K562 (cell line): ENCODE results near the gene TBCEL.

ENCODE experiments used
- EZH2 ChIP-seq: IDR thresholded peaks from 2 replicates; pipeline ENCODE4 v1.6.1; 2012; ENCODE audit warnings: low read depth, mild to moderate bottlenecking, inconsistent platforms, low read length, borderline replicate concordance
- POLR2A ChIP-seq: fragments of 450-650 bp; conservative IDR thresholded peaks from 2 replicates; pipeline ENCODE4 v1.6.1; 2016
- PTBP1 ChIP-seq: fragments of 200-400 bp; formaldehyde crosslinking; IDR thresholded peaks from 2 replicates; pipeline ENCODE4 v1.6.1; 2017; ENCODE audit warnings: low read depth, low read length
- RCOR1 ChIP-seq, 2 experiments: IDR thresholded peaks; 2 replicates each; pipeline ENCODE4 v1.6.1; 2012; ENCODE audit warnings: low read depth in 2 of 2, low read length in 2 of 2, borderline replicate concordance in 1 of 2, improper control_type of control experiment in 1 of 2
- ZBTB8A ChIP-seq: fragments of 450-650 bp; IDR thresholded peaks from 2 replicates; pipeline ENCODE4 v1.6.1; 2018; ENCODE audit warnings: mild to moderate bottlenecking, moderate library complexity; ENCODE audit not compliant: partially characterized antibody
- TF ChIP-seq, protein P1 (sequence below): fragments of 150-350 bp; conservative IDR thresholded peaks from 2 replicates; pipeline ENCODE4 v1.6.1; 2014; ENCODE audit warnings: low read length
- TF ChIP-seq, protein P2 (sequence below), 3 experiments: IDR thresholded peaks in 2 of 3; conservative IDR thresholded peaks in 1 of 3; 2 replicates each; pipeline ENCODE4 v1.5.1; 2011 to 2012; ENCODE audit warnings: low read length in 3 of 3, mild to moderate bottlenecking in 3 of 3, control low read depth in 2 of 3, improper control_type of control experiment in 1 of 3, inconsistent platforms in 1 of 3, low read depth in 1 of 3, mixed read lengths in 1 of 3, moderate library complexity in 1 of 3; ENCODE audit not compliant: insufficient read depth in 2 of 3
- TF ChIP-seq, protein P3 (sequence below): fragments of 200-800 bp; sonication (Bioruptor generic); IDR thresholded peaks from 2 replicates; pipeline ENCODE4 v1.6.1; 2016; ENCODE audit warnings: missing genetic modification characterization, missing compliant biosample characterization

DNA sequence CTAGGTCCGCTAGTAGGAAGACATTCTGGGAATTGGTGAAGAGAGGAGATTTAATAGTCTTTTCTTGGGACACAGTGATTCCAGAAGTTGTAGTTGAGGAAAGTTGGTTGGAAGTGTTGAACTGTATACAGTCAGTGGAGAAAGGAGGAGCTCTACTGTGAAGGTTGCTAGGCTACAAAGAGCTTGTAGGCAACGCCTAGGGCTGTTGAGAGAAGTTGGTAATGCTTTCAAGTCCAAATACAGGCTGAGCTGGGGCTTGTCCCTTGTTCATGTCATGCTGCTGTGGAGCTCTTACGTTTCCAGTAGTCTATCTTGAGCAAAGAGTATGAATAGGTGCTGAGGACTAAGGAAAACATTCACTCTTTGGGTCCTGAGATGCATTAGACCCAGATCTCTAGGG is 1.1 kb downstream of the TBCEL start:
- no peak for TF ChIP-seq RCOR1 (IDR thresholded peaks at IDR 0.05; ENCODE audit: borderline replicate concordance in 1 of 2, low read depth in 2 of 2, low read length in 2 of 2)
- no peak for TF ChIP-seq EZH2
- TF ChIP-seq, protein P1, sequence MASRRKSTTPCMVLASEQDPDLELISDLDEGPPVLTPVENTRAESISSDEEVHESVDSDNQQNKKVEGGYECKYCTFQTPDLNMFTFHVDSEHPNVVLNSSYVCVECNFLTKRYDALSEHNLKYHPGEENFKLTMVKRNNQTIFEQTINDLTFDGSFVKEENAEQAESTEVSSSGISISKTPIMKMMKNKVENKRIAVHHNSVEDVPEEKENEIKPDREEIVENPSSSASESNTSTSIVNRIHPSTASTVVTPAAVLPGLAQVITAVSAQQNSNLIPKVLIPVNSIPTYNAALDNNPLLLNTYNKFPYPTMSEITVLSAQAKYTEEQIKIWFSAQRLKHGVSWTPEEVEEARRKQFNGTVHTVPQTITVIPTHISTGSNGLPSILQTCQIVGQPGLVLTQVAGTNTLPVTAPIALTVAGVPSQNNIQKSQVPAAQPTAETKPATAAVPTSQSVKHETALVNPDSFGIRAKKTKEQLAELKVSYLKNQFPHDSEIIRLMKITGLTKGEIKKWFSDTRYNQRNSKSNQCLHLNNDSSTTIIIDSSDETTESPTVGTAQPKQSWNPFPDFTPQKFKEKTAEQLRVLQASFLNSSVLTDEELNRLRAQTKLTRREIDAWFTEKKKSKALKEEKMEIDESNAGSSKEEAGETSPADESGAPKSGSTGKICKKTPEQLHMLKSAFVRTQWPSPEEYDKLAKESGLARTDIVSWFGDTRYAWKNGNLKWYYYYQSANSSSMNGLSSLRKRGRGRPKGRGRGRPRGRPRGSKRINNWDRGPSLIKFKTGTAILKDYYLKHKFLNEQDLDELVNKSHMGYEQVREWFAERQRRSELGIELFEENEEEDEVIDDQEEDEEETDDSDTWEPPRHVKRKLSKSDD, result no peak
- TF ChIP-seq, protein P2, sequence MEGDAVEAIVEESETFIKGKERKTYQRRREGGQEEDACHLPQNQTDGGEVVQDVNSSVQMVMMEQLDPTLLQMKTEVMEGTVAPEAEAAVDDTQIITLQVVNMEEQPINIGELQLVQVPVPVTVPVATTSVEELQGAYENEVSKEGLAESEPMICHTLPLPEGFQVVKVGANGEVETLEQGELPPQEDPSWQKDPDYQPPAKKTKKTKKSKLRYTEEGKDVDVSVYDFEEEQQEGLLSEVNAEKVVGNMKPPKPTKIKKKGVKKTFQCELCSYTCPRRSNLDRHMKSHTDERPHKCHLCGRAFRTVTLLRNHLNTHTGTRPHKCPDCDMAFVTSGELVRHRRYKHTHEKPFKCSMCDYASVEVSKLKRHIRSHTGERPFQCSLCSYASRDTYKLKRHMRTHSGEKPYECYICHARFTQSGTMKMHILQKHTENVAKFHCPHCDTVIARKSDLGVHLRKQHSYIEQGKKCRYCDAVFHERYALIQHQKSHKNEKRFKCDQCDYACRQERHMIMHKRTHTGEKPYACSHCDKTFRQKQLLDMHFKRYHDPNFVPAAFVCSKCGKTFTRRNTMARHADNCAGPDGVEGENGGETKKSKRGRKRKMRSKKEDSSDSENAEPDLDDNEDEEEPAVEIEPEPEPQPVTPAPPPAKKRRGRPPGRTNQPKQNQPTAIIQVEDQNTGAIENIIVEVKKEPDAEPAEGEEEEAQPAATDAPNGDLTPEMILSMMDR (IDR thresholded peaks at IDR 0.05 in 2 of 3, conservative IDR thresholded peaks at IDR 0.05 in 1 of 3; ENCODE audit: insufficient read depth in 2 of 3, low read depth in 1 of 3, low read length in 3 of 3), result no peak
- TF ChIP-seq, protein P3, sequence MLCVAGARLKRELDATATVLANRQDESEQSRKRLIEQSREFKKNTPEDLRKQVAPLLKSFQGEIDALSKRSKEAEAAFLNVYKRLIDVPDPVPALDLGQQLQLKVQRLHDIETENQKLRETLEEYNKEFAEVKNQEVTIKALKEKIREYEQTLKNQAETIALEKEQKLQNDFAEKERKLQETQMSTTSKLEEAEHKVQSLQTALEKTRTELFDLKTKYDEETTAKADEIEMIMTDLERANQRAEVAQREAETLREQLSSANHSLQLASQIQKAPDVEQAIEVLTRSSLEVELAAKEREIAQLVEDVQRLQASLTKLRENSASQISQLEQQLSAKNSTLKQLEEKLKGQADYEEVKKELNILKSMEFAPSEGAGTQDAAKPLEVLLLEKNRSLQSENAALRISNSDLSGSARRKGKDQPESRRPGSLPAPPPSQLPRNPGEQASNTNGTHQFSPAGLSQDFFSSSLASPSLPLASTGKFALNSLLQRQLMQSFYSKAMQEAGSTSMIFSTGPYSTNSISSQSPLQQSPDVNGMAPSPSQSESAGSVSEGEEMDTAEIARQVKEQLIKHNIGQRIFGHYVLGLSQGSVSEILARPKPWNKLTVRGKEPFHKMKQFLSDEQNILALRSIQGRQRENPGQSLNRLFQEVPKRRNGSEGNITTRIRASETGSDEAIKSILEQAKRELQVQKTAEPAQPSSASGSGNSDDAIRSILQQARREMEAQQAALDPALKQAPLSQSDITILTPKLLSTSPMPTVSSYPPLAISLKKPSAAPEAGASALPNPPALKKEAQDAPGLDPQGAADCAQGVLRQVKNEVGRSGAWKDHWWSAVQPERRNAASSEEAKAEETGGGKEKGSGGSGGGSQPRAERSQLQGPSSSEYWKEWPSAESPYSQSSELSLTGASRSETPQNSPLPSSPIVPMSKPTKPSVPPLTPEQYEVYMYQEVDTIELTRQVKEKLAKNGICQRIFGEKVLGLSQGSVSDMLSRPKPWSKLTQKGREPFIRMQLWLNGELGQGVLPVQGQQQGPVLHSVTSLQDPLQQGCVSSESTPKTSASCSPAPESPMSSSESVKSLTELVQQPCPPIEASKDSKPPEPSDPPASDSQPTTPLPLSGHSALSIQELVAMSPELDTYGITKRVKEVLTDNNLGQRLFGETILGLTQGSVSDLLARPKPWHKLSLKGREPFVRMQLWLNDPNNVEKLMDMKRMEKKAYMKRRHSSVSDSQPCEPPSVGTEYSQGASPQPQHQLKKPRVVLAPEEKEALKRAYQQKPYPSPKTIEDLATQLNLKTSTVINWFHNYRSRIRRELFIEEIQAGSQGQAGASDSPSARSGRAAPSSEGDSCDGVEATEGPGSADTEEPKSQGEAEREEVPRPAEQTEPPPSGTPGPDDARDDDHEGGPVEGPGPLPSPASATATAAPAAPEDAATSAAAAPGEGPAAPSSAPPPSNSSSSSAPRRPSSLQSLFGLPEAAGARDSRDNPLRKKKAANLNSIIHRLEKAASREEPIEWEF (CRISPR knock-in tag), result no peak
- TF ChIP-seq ZBTB8A, result no peak
- no peak for TF ChIP-seq POLR2A
- no peak for TF ChIP-seq PTBP1
